ENCODE data around the gene PAH. TPM values are rescaled to one million over a fixed set of nuclear protein-coding genes. Genes with fewer than 3 reads are reported as not detected.

The PAH gene
- total and polyA plus RNA-seq, 2 of the 4 experiments (the other 2 are of a cell fraction) = not detected

GRCh38 chr12:102963796-102964195 is 46.8 kb upstream of the PAH start:
- H3K4me2 ChIP-seq (ENCODE audit: low read depth, low read length) = no peak overlapping the region
- intact Hi-C loops (cut with micrococcal nuclease) = no loop called here
- no peaks in the 10 kb centered on the region for H3K79me1 ChIP-seq (ENCODE audit: low read depth in 1 of 2, low read length in 2 of 2)
- H3K4me1 ChIP-seq (ENCODE audit: control insufficient read depth, insufficient read depth, low read length) = no peaks in the 10 kb centered on the region
- no peak overlapping the region for H4K91ac ChIP-seq (ENCODE audit: insufficient read depth, low read depth, low read length)
- H2BK5ac ChIP-seq (ENCODE audit: low read depth, low read length, poor library complexity, severe bottlenecking) = no peak overlapping the region
- H2BK15ac ChIP-seq (ENCODE audit: low read depth, low read length) = no peak overlapping the region
- H4K20me1 ChIP-seq (ENCODE audit: insufficient read depth, low read length) = no peaks in the 10 kb centered on the region
- no peaks in the 10 kb centered on the region for H3K9me1 ChIP-seq (ENCODE audit: insufficient read depth, low read length)
- no CpG with 5 or more reads among the region's 4 CpGs for WGBS, 2 experiments (ENCODE audit: extremely low coverage in 2 of 2, insufficient read length in 1 of 2)
- no peak overlapping the region for H3K14ac ChIP-seq (replicated peaks; ENCODE audit: low read depth, low read length)
- H3K4ac ChIP-seq (ENCODE audit: low read depth, low read length) = no peak overlapping the region
- H2BK20ac ChIP-seq (ENCODE audit: low read depth, low read length) = no peak overlapping the region
- no peak overlapping the region for H3K18ac ChIP-seq (ENCODE audit: low read depth, low read length)
- H2AFZ ChIP-seq (replicated peaks; ENCODE audit: low read length, poor library complexity) = no peak overlapping the region
- POLR2A ChIA-PET (ENCODE audit: unreplicated experiment) = no interaction called here
- no TSS peak for BruUV-seq (replicated peaks)
- no peak overlapping the region for H3K4me3 ChIP-seq (ENCODE audit: insufficient read depth, low read depth, low read length)
- peaks cover 32% of the 10 kb centered on the region for H3K27me3 ChIP-seq (ENCODE audit: control insufficient read depth, insufficient read depth, low read length)
- CTCF ChIA-PET = no interaction called here
- no peak for DNase-seq
- no peak overlapping the region for H3K56ac ChIP-seq (ENCODE audit: extremely low read depth, insufficient read depth, low read length)
- no peak overlapping the region for H4K8ac ChIP-seq (ENCODE audit: low read depth in 2 of 2, low read length in 2 of 2)
- no peak overlapping the region for H2BK120ac ChIP-seq (ENCODE audit: low read depth, low read length)
- no peak overlapping the region for H4K5ac ChIP-seq (ENCODE audit: low read depth, low read length)
- no peaks in the 10 kb centered on the region for H3K36me3 ChIP-seq (ENCODE audit: control insufficient read depth, insufficient read depth, low read length)
- H3K23ac ChIP-seq (ENCODE audit: low read depth, low read length) = no peak overlapping the region
- H3K9ac ChIP-seq (ENCODE audit: low read depth, low read length) = no peak overlapping the region
- H3K27ac ChIP-seq (ENCODE audit: insufficient read depth, low read length) = no peak overlapping the region
- ATAC-seq (ENCODE audit: low read depth) = no peak
- no peak overlapping the region for H2AK9ac ChIP-seq (replicated peaks; ENCODE audit: low read depth, low read length, poor library complexity)
- H3K9me3 ChIP-seq (ENCODE audit: control insufficient read depth, insufficient read depth, low read length) = 0 out of 2 replicates have a peak, but pooled peaks cover under 1% of the 10 kb centered on the region
- TF ChIP-seq, protein P1, sequence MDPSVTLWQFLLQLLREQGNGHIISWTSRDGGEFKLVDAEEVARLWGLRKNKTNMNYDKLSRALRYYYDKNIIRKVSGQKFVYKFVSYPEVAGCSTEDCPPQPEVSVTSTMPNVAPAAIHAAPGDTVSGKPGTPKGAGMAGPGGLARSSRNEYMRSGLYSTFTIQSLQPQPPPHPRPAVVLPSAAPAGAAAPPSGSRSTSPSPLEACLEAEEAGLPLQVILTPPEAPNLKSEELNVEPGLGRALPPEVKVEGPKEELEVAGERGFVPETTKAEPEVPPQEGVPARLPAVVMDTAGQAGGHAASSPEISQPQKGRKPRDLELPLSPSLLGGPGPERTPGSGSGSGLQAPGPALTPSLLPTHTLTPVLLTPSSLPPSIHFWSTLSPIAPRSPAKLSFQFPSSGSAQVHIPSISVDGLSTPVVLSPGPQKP (IDR thresholded peaks at IDR 0.05; ENCODE audit: borderline replicate concordance, low read depth, low read length) = no peak
- TF ChIP-seq RCOR1 (IDR thresholded peaks at IDR 0.05; ENCODE audit: insufficient replicate concordance, low read length) = no peak
- TF ChIP-seq RAD21 (IDR thresholded peaks at IDR 0.05; ENCODE audit: low read length) = no peak
- no peak for TF ChIP-seq CEBPB (IDR thresholded peaks at IDR 0.05; ENCODE audit: low read depth, low read length)
- TF ChIP-seq NFE2L2 (IDR thresholded peaks at IDR 0.05; ENCODE audit: low read depth, low read length) = no peak
- TF ChIP-seq SMC3 (IDR thresholded peaks at IDR 0.05; ENCODE audit: low read depth, low read length) = no peak
- TF ChIP-seq MXI1 (IDR thresholded peaks at IDR 0.05; ENCODE audit: borderline replicate concordance, low read depth, low read length) = no peak
- no peak for TF ChIP-seq MAFK (IDR thresholded peaks at IDR 0.05; ENCODE audit: low read depth, low read length)
- TF ChIP-seq CTCF (conservative IDR thresholded peaks at IDR 0.05; ENCODE audit: low read depth, low read length) = no peak
- TF ChIP-seq, protein P2, sequence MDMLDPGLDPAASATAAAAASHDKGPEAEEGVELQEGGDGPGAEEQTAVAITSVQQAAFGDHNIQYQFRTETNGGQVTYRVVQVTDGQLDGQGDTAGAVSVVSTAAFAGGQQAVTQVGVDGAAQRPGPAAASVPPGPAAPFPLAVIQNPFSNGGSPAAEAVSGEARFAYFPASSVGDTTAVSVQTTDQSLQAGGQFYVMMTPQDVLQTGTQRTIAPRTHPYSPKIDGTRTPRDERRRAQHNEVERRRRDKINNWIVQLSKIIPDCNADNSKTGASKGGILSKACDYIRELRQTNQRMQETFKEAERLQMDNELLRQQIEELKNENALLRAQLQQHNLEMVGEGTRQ (IDR thresholded peaks at IDR 0.05; ENCODE audit: low read depth, low read length) = no peak
- dilution Hi-C loops (cut with HindIII; ENCODE audit: low sequenced_read_pairs, unreplicated experiment) = no loop called here
- no peak overlapping the region for H2AK5ac ChIP-seq (ENCODE audit: low read depth, low read length)
- in situ Hi-C loops (cut with MboI; ENCODE audit: low sequenced_read_pairs) = no loop called here

All from IMR-90 (cell line).